Ramos (cell line): ENCODE data around the gene SLC38A2.

Source experiments
- in situ Hi-C: fragments of 300-500 bp; cut with MboI; formaldehyde crosslinking; loops from one replicate; pipeline ENCODE4 v1.14.3; 2022; ENCODE audit warnings: low sequenced_read_pairs; ENCODE audit not compliant: unreplicated experiment

SLC38A2 gene

GRCh38 chr12:46378530-46378929 is 6.0 kb upstream of the SLC38A2 start:
- in situ Hi-C loops = no loop called here

GRCh38 chr12:46377678-46378077 is 5.1 kb upstream of the SLC38A2 start:
- in situ Hi-C loops = no loop called here

GRCh38 chr12:46376579-46376978 is 4.0 kb upstream of the SLC38A2 start:
- in situ Hi-C loops = no loop called here

GRCh38 chr12:46374711-46375110 is 2.1 kb upstream of the SLC38A2 start:
- in situ Hi-C loops = no loop called here

GRCh38 chr12:46374310-46374709 is 1.7 kb upstream of the SLC38A2 start:
- in situ Hi-C loops = no loop called here

- in situ Hi-C loops = no loop called here
Measured at GRCh38 chr12:46373301-46374296, 1.0 kb upstream of the SLC38A2 start.

GRCh38 chr12:46371718-46372543 is 642 bp downstream of the SLC38A2 start:
- in situ Hi-C loops = no loop called here

- in situ Hi-C loops = no loop called here
Measured at GRCh38 chr12:46370792-46371717, 1.5 kb downstream of the SLC38A2 start.

GRCh38 chr12:46370380-46370734 is 2.2 kb downstream of the SLC38A2 start:
- in situ Hi-C loops = no loop called here

- in situ Hi-C loops = no loop called here
Measured at GRCh38 chr12:46369474-46370379, 2.8 kb downstream of the SLC38A2 start.

GRCh38 chr12:46369095-46369473 is 3.5 kb downstream of the SLC38A2 start:
- in situ Hi-C loops = no loop called here

- in situ Hi-C loops = no loop called here
Measured at GRCh38 chr12:46368684-46369083, 3.9 kb downstream of the SLC38A2 start.

GRCh38 chr12:46368138-46368537 is 4.4 kb downstream of the SLC38A2 start:
- in situ Hi-C loops = no loop called here

GRCh38 chr12:46367351-46368029 is 5.1 kb downstream of the SLC38A2 start:
- in situ Hi-C loops = no loop called here

- in situ Hi-C loops = no loop called here
Measured at GRCh38 chr12:46366771-46367170, 5.8 kb downstream of the SLC38A2 start.

- in situ Hi-C loops = no loop called here
Measured at GRCh38 chr12:46365951-46366379, 6.6 kb downstream of the SLC38A2 start.

- in situ Hi-C loops = no loop called here
Measured at GRCh38 chr12:46364777-46365580, 7.6 kb downstream of the SLC38A2 start.

GRCh38 chr12:46364300-46364696 is 8.3 kb downstream of the SLC38A2 start:
- in situ Hi-C loops = no loop called here
